ENCODE measurements around the gene LIN54. TPM values are rescaled to one million over a fixed set of nuclear protein-coding genes. Genes with fewer than 3 reads are reported as not detected.

Gene LIN54
- total RNA-seq, 2 donors from 2014 or later: 2.0 to 2.9 TPM

- no peaks in the 10 kb centered on the region for H3K9me3 ChIP-seq
- ATAC-seq (no peak), DNase-seq (no peak)
- H3K27me3 ChIP-seq: no peaks in the 10 kb centered on the region
- no peaks in the 10 kb centered on the region for H3K36me3 ChIP-seq (replicated peaks in 1 of 2; ENCODE audit: insufficient read depth in 1 of 2, low read depth in 2 of 2)
- no peak overlapping the region for H3K27ac ChIP-seq
- intact Hi-C loops (cut with DNase I): no loop called here
- no peaks in the 10 kb centered on the region for H3K4me1 ChIP-seq
- WGBS, 2 donors: 96 to 98% methylated on average over 4 of the region's 4 CpGs
- no peak overlapping the region for H3K4me3 ChIP-seq
- no peak for TF ChIP-seq CTCF (IDR thresholded peaks at IDR 0.05)
- TF ChIP-seq POLR2A (IDR thresholded peaks at IDR 0.05): no peak
These were observed 26.2 kb downstream of the LIN54 start for GRCh38 chr4:82984459-82984858.

GRCh38 chr4:82983444-82983843 is 27.2 kb downstream of the LIN54 start:
- DNase-seq (no peak), ATAC-seq (no peak)
- no peaks in the 10 kb centered on the region for H3K36me3 ChIP-seq (replicated peaks in 1 of 2; ENCODE audit: insufficient read depth in 1 of 2, low read depth in 2 of 2)
- 80 to 82% methylated on average over 3 of the region's 3 CpGs for WGBS, 2 donors
- TF ChIP-seq POLR2A (IDR thresholded peaks at IDR 0.05) (no peak), CTCF (IDR thresholded peaks at IDR 0.05) (no peak)
- intact Hi-C loops (cut with DNase I): no loop called here
- H3K4me1 ChIP-seq: no peaks in the 10 kb centered on the region
- H3K4me3 ChIP-seq: no peak overlapping the region
- H3K9me3 ChIP-seq: no peaks in the 10 kb centered on the region
- no peaks in the 10 kb centered on the region for H3K27me3 ChIP-seq
- H3K27ac ChIP-seq: no peak overlapping the region

- no peak overlapping the region for H3K27ac ChIP-seq
- H3K4me1 ChIP-seq: no peaks in the 10 kb centered on the region
- 96 to 97% methylated on average over 1 of the region's 1 CpG for WGBS, 2 donors
- no peaks in the 10 kb centered on the region for H3K27me3 ChIP-seq
- DNase-seq (no peak), ATAC-seq (no peak)
- TF ChIP-seq CTCF (IDR thresholded peaks at IDR 0.05) (no peak), POLR2A (IDR thresholded peaks at IDR 0.05) (no peak)
- intact Hi-C loops (cut with DNase I): no loop called here
- no peak overlapping the region for H3K4me3 ChIP-seq
- no peaks in the 10 kb centered on the region for H3K9me3 ChIP-seq
- H3K36me3 ChIP-seq (replicated peaks in 1 of 2; ENCODE audit: insufficient read depth in 1 of 2, low read depth in 2 of 2): no peaks in the 10 kb centered on the region
These were observed 29.5 kb downstream of the LIN54 start for GRCh38 chr4:82981138-82981537.

GRCh38 chr4:82975792-82976191 is 34.8 kb downstream of the LIN54 start:
- Histone ChIP-seq H3K4me3 (no peak overlapping the region), H3K27me3 (no peaks in the 10 kb centered on the region), H3K4me1 (no peaks in the 10 kb centered on the region), H3K27ac (no peak overlapping the region), H3K9me3 (no peaks in the 10 kb centered on the region), H3K36me3 (replicated peaks in 1 of 2; ENCODE audit: insufficient read depth in 1 of 2, low read depth in 2 of 2) (no peaks in the 10 kb centered on the region)
- ATAC-seq (no peak), DNase-seq (no peak)
- WGBS, 2 donors: 89 to 90% methylated on average over 2 of the region's 2 CpGs
- intact Hi-C loops (cut with DNase I): no loop called here
- TF ChIP-seq CTCF (IDR thresholded peaks at IDR 0.05) (no peak), POLR2A (IDR thresholded peaks at IDR 0.05) (no peak)

GRCh38 chr4:82969414-82969813 is 41.2 kb downstream of the LIN54 start:
- no peak overlapping the region for H3K4me3 ChIP-seq
- TF ChIP-seq POLR2A (IDR thresholded peaks at IDR 0.05) (no peak), CTCF (IDR thresholded peaks at IDR 0.05) (no peak)
- no peaks in the 10 kb centered on the region for H3K27me3 ChIP-seq
- ATAC-seq (no peak), DNase-seq (no peak)
- H3K27ac ChIP-seq: no peak overlapping the region
- intact Hi-C loops (cut with DNase I): no loop called here
- no peaks in the 10 kb centered on the region for H3K9me3 ChIP-seq
- 38 to 42% methylated on average over 2 of the region's 2 CpGs for WGBS, 2 donors
- H3K36me3 ChIP-seq (replicated peaks in 1 of 2; ENCODE audit: insufficient read depth in 1 of 2, low read depth in 2 of 2): no peaks in the 10 kb centered on the region
- no peaks in the 10 kb centered on the region for H3K4me1 ChIP-seq
